Activated CD8-positive, alpha-beta memory T cell treated with anti-CD3 and anti-CD28 coated beads, Interleukin-2, amount 50 U/mL, for 1 hour (primary cell): ENCODE results near the gene ATRAID.

Experiments used
- DNase-seq: peaks from one replicate; pipeline ENCODE4 v3.0.0-alpha.2; 2020; ENCODE audit errors: extremely low read depth

ATRAID gene

GRCh38 chr2:27249891-27250651 lies 38.2 kb downstream of the ATRAID start:
- no peak for DNase-seq

DNA sequence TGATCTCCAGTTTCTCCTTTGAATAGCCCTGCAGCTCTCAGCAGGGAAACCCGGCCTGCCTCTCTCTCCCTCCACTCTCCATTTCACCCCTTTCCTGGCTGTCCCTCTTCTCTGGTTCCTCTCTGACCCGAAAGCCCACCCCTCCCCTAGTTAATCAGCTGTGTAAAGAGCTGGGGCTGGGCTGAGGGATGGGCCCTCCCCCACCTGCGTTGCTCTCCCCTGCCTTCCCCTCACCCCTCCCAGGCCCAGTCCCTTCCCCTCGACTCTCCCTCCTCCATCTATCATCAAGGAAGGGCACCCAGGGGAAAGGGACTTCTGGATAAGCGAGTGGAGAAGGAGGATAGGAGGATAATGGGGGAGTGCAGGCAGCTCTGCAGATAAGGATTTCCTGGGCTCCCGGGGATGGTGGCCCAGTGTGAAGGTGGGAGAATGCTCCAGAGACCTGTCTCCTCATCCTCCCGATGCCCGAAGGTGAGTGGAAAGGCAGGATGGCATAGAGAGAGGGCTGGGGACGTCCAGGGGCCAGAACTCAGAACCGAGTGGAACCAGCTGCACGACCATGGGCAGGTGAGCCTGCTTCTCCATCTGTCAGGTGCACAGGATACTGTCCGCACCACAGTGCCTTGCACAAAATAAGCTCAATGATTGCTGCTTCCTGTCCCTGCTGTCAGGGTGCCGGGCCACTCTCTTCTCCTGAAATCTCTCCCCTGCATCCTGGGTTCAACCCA lies 39.0 kb downstream of the ATRAID start:
- DNase-seq: no peak

- DNase-seq: no peak
These were observed 39.9 kb downstream of the ATRAID start for GRCh38 chr2:27251766-27252165.

DNA sequence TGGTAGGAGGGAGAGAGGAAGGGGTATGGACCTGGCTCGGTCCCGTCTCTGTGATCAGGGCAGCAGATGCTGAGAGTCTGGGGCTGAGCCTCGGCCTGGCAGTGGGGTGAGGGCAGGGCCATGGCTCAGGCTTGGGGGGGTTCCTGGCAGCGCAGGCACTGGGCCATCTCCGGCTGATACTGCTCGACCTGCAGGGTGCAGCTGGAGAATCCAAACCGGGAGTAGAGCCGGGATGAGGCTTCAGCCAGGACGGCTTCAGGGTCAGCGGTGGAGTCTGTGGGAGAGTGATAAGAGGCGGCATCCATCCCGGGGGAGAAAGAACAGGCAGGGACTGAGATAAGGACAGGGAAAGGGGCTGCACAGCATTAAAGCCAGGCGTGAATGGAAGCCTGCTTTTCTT lies 43.3 kb downstream of the ATRAID start:
- no peak for DNase-seq

DNA sequence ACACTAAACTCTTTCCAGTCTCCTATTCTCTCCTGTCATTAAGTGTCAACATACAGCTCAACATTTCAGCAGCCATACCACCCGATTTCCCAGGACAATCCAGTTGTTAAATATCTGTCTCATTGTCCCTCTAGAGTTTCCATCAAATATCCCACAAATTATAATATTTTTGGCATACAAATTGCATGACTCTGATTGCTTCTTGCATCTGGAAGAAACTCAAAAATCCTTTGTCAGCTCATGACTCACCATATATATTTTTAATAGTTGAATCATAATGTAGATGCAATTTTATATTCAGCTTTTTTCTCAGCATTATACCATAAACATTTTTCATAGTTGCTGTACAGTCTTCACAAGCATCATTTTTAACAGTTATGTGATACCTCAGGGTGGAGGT lies 43.8 kb downstream of the ATRAID start:
- no peak for DNase-seq

DNA sequence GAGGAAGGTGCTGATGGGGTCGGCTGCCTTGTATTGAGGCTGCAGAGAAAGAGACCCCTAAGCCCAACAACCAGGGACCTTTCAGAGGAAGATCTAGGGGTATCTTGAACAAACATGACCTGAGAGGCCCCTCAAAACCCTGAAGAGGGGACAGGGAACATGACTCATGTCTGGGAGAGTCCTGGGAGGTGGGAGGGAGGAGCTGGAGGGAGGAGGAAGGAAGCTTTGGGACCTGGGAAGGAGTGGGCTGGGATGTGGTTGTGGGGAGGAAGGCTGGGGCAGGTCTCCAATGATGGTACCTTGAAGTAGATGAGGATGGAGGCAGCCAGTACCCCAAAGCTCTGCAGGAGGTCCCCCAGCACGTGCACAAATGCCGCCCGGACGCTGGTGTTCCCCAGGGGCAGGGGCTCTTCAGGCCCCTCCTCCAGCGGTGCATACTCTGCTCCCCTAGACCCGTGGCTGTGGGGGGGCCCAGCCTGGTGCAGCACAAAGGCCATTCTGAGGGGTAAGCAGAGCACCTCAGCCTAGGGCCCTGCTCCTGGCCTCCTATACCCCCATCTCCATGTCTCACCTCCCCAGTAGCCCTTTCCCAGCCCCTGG lies 45.1 kb downstream of the ATRAID start:
- DNase-seq: no peak

DNA sequence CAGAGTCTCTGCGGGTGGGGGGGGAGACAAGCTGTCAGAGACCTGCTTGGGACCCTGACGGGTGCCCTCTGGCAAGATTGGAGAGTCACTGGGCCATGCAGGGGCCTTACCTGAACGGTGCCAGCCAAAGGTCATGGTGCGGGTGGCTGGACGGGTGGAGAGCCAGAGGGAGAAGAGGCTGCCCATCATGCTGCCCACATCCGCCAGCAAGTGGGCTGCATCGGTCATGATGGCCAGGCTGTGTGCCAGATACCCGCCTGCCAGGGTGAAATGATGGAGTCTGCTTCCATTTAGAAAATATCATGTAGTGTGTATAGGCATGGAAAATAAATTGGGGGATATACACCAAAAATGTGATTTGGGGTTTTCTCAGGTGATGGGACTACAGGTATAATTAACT lies 46.2 kb downstream of the ATRAID start:
- DNase-seq: no peak

DNA sequence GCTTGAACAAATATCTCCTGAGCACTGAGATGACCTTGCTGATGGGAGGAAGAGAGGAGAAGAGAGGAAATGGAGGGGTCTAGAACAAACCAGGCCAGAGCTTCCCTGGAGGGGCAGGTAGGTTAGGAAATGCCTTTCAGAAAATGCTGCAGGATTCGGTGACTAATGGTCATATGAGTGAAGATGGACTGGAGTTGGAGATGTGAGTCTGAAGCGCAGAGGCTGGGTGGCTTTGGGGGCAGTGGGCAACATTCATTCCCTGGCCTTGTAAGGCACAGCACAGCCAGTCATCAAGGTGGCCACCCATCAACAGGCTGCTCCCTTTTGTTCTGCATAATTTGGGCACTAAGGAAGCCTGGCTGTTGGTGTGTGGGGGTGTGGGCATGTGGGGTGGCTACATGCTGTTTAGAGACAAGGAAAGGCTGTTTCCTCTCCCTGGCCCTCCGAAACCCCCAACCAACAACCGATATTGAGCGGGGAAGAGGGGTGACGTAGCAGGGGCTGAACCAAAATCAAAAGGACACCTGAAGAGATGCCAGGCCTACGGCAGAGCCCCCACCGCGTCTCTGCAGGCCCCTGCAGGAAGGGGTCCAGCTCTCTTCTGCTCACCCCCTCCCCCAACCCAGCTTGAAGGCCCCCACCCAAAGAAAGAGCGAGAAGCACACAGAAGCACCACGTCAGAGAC lies 49.5 kb downstream of the ATRAID start:
- DNase-seq: no peak

- DNase-seq: no peak
These were observed 50.1 kb downstream of the ATRAID start for GRCh38 chr2:27261926-27262298.

- peak; percentile 40 for DNase-seq
These were observed 50.8 kb downstream of the ATRAID start, which contains the start of gene SLC30A3 for GRCh38 chr2:27262379-27263286. SLC30A3 (minus strand) TSS chr2:27263047; CDS start chr2:27262906, 141 bp downstream.

DNA sequence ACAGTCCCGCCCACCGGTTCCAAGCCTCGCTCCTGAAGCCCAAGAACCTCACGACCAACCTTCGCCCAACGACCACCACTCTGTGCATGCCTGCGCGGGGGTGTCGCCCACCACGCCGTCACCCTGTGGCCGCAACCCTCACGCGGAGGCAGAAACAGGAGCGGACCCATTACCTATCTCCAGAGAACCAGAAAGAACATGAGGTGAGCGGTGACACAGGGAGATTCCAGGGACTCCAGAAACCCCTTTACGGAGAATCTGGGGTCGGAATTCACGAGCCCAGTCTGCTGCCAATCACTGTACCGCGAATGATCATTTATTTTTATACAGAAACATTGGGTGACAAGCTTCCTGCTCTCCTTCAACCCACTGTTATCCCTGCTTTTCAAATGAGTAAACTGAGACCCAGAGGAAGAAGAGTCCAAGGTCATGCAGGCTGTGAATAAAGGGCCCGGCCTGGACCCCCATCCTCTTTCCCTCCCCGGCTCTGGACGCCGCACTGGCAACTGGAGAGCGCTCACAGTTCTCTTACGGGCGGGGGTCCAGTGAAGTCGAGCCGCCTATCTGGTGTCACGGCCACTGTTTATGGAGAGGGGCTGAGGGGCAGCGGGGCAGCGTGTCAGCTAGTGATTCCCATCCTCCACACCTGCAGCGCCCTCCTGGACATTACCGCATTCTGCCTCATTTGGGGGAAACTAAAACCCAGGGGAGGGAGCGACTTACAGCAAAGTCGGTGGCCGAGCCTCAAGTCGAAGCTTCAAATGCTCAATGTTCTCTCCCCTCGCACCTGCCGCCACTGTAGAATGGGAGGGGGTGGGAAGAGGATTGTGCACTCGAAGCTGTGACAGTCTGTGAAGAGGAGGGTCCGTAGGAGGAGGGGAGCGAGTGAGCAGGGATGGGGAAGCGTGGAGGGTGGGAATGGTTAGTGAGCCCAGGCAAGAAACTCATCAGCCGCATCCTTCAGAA lies 51.7 kb downstream of the ATRAID start:
- DNase-seq: no peak

DNA sequence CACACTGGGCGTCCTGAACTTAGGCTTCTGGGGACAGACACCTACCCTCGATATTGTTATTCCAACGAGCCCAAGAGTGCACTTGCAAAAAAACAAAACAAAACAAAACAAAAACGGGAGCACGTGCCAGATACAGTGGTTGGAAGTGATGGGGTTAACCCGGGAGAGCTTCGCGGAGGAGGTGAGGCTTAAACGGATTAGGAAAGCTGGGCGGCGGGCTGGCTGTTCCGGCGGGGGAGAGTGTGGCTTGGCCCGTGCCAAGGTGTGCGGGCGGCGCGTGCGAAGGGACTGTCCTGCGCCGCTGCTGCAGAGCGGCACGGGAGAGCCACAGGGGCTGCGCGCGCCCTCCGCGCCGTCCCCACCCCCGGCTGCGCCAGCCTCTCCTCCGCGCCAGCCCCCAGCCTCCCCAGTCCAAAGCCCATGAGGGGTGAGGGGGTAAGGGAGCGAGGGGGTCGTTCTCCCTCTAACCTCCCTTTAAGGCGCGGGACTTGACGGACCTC lies 52.5 kb downstream of the ATRAID start:
- DNase-seq: no peak

GRCh38 chr2:27264753-27265535 lies 53.1 kb downstream of the ATRAID start:
- peak; percentile 21 for DNase-seq

DNA sequence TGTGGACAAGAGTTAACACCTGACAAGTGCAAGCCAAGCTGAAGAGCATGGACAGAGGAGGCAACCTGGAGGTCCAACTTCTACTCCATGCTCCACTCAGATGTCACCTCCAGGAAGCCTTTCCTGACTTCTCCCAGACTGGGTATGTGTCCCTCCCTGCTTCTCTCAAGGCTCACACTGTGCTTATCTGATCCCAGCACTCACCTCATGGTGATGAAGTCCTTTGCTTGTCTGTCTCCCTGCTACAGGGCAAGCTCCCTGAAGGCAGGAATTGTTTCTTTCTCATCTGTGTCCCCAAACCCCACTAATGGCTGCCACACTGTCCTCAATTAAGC lies 53.7 kb downstream of the ATRAID start:
- no peak for DNase-seq
